ENCODE results near the gene RETN.

GRCh38 chr19:7698583-7698982 lies 29.7 kb downstream of the RETN start:
- TF ChIP-seq CTCF (IDR thresholded peaks at IDR 0.05) (no peak), POLR2AphosphoS5 (IDR thresholded peaks at IDR 0.05; ENCODE audit: low read depth, low read length) (no peak), SIN3A (IDR thresholded peaks at IDR 0.05; ENCODE audit: borderline replicate concordance, insufficient read depth, low read depth, low read length) (no peak)
